Liver (tissue), 9 donors: Measurements from ENCODE around the gene CTNNBL1. TPM values are rescaled to one million over a fixed set of nuclear protein-coding genes. Genes with fewer than 3 reads are reported as not detected.
A peak's percentile ranks its signal among the peaks of the same experiment; 100 is the strongest.

Source experiments
- DNase-seq: peaks from one replicate; pipeline ENCODE4 v3.0.0-alpha.2; 2017; ENCODE audit warnings: low spot score
- H3K27ac ChIP-seq, 2 donors: one replicate each; pipeline ENCODE4 v1.7.0; 2013; ENCODE audit warnings: inconsistent platforms in 2 of 2, low read length in 2 of 2, control low read depth in 1 of 2, low read depth in 1 of 2, mild to moderate bottlenecking in 1 of 2
- H3K27me3 ChIP-seq, 4 donors: one replicate each; pipeline versions ENCODE4 v1.6.1 to v1.7.0; 2013; ENCODE audit warnings: low read length in 3 of 4, inconsistent platforms in 1 of 4, mild to moderate bottlenecking in 1 of 4, moderate library complexity in 1 of 4; ENCODE audit not compliant: control insufficient read depth in 4 of 4, insufficient read depth in 4 of 4
- H3K36me3 ChIP-seq, 4 donors: one replicate each; pipeline versions ENCODE4 v1.6.1 to v1.7.0; 2013; ENCODE audit warnings: low read length in 3 of 4, mild to moderate bottlenecking in 3 of 4, low read depth in 1 of 4, moderate library complexity in 1 of 4; ENCODE audit not compliant: control insufficient read depth in 4 of 4, insufficient read depth in 3 of 4
- H3K4me1 ChIP-seq, 4 donors: one replicate each; pipeline versions ENCODE4 v1.6.1 to v1.7.0; 2013; ENCODE audit warnings: low read length in 3 of 4, mild to moderate bottlenecking in 3 of 4, moderate library complexity in 1 of 4; ENCODE audit not compliant: control insufficient read depth in 4 of 4, insufficient read depth in 4 of 4
- H3K4me3 ChIP-seq, 3 donors: one replicate each; pipeline versions ENCODE4 v1.6.1 to v1.7.0; 2013; ENCODE audit warnings: low read length in 3 of 3, control low read depth in 1 of 3, low read depth in 1 of 3, mild to moderate bottlenecking in 1 of 3
- H3K9ac ChIP-seq, 2 donors: one replicate each; pipeline ENCODE4 v1.7.0; 2013; ENCODE audit warnings: low read length in 2 of 2, mild to moderate bottlenecking in 2 of 2, moderate library complexity in 2 of 2, control low read depth in 1 of 2, low read depth in 1 of 2
- H3K9me3 ChIP-seq, 4 donors: one replicate each; pipeline versions ENCODE4 v1.6.1 to v1.7.0; 2013; ENCODE audit warnings: low read length in 3 of 4; ENCODE audit not compliant: control insufficient read depth in 4 of 4
- ATF3 ChIP-seq: IDR thresholded peaks from 2 replicates; pipeline ENCODE4 v1.6.1; 2016; ENCODE audit warnings: antibody characterized with exemption
- EGR1 ChIP-seq, 2 donors: IDR thresholded peaks; 2 replicates each; pipeline ENCODE4 v1.6.1; 2016 to 2018; ENCODE audit warnings: antibody characterized with exemption in 2 of 2, low read depth in 2 of 2
- FOXA1 ChIP-seq: IDR thresholded peaks from 2 replicates; pipeline ENCODE4 v1.6.1; 2016; ENCODE audit warnings: antibody characterized with exemption
- FOXA2 ChIP-seq: IDR thresholded peaks from 2 replicates; pipeline ENCODE4 v1.6.1; 2016; ENCODE audit warnings: antibody characterized with exemption
- GABPA ChIP-seq, 2 donors: IDR thresholded peaks in 1 of 2; conservative IDR thresholded peaks in 1 of 2; 2 replicates each; pipeline ENCODE4 v1.6.1; 2016; ENCODE audit warnings: antibody characterized with exemption in 2 of 2, mild to moderate bottlenecking in 1 of 2, moderate library complexity in 1 of 2
- HNF4A ChIP-seq, 2 donors: conservative IDR thresholded peaks; 2 replicates each; pipeline ENCODE4 v1.6.1; 2016; ENCODE audit warnings: antibody characterized with exemption in 2 of 2, mild to moderate bottlenecking in 2 of 2
- HNF4G ChIP-seq: IDR thresholded peaks from 2 replicates; pipeline ENCODE4 v1.6.1; 2016; ENCODE audit warnings: antibody characterized with exemption
- JUND ChIP-seq, 2 donors: IDR thresholded peaks; 2 replicates each; pipeline ENCODE4 v1.6.1; 2016; ENCODE audit warnings: antibody characterized with exemption in 2 of 2
- NR2F2 ChIP-seq: IDR thresholded peaks from 2 replicates; pipeline ENCODE4 v1.6.1; 2016; ENCODE audit warnings: antibody characterized with exemption
- RAD21 ChIP-seq, 2 donors: IDR thresholded peaks; 2 replicates each; pipeline ENCODE4 v1.6.1; 2016; ENCODE audit warnings: antibody characterized with exemption in 2 of 2, mild to moderate bottlenecking in 2 of 2
- RXRA ChIP-seq, 2 donors: IDR thresholded peaks; 2 replicates each; pipeline ENCODE4 v1.6.1; 2017 to 2018; ENCODE audit warnings: antibody characterized with exemption in 2 of 2, mild to moderate bottlenecking in 1 of 2
- SP1 ChIP-seq: IDR thresholded peaks from 2 replicates; pipeline ENCODE4 v1.6.1; 2018; ENCODE audit warnings: antibody characterized with exemption, mild to moderate bottlenecking
- TAF1 ChIP-seq: conservative IDR thresholded peaks from 2 replicates; pipeline ENCODE4 v1.6.1; 2016; ENCODE audit warnings: antibody characterized with exemption, mild to moderate bottlenecking
- YY1 ChIP-seq: IDR thresholded peaks from 2 replicates; pipeline ENCODE4 v1.6.1; 2016; ENCODE audit warnings: antibody characterized with exemption, mild to moderate bottlenecking
- WGBS: extraction: QIAGEN DNeasy Blood & Tissue Kit; methylation state at CpG from one replicate; pipeline ENCODE4 v1.1.7; 2013; 5-methylcytosine and 5-hydroxymethylcytosine counted together
- polyA plus RNA-seq, 2 donors: library from polyadenylated mRNA; stranded (reverse) in 1 of 2; unstranded in 1 of 2; fragments of 200-250 nt in 1 of 2; fragments of >200 nt in 1 of 2; fragmentation: Nextera tagmentation in 1 of 2; extraction: Ambion mirVana in 1 of 2; gene quantifications; one replicate each; pipeline versions ENCODE4 v1.2.1 to v1.2.3, GENCODE V29; 2013 to 2015
- total RNA-seq, 2 donors: library from RNA; depleted of rRNA; stranded (reverse); fragments of >200 nt; gene quantifications; one replicate each; pipeline ENCODE4 v1.2.3, GENCODE V29; 2014
- TF ChIP-seq, protein P1 (sequence below): IDR thresholded peaks from 2 replicates; pipeline ENCODE4 v1.6.1; 2016; ENCODE audit warnings: antibody characterized with exemption, mild to moderate bottlenecking
- TF ChIP-seq, protein P2 (sequence below): IDR thresholded peaks from 2 replicates; pipeline ENCODE4 v1.6.1; 2016; ENCODE audit warnings: antibody characterized with exemption
- TF ChIP-seq, protein P3 (sequence below): fragments of 150-350 bp; IDR thresholded peaks from 2 replicates; pipeline ENCODE4 v1.5.1; 2017; ENCODE audit warnings: improper control_type of control experiment, low read depth, low read length; ENCODE audit not compliant: missing input control
- donor health status: healthy.
- donor health status: healthy.
- donor health status: healthy.
- donor health status: healthy.
- donor health status: healthy.

The CTNNBL1 gene
- total and polyA plus RNA-seq, 4 donors: 18.3 to 25.4 (median 20.3) TPM

- Histone ChIP-seq H3K27ac (no peak overlapping the region), H3K27me3 (no peaks in the 10 kb centered on the region), H3K4me1 (peaks cover 0 to 4% (median under 1%) of the 10 kb centered on the region in 4 donors), H3K36me3 (peaks cover 0 to 34% (median 23%) of the 10 kb centered on the region in 4 donors), H3K9me3 (no peaks in the 10 kb centered on the region), H3K4me3 (no peak overlapping the region), H3K9ac (no peak overlapping the region)
- no peak for DNase-seq
- TF ChIP-seq, protein P1, sequence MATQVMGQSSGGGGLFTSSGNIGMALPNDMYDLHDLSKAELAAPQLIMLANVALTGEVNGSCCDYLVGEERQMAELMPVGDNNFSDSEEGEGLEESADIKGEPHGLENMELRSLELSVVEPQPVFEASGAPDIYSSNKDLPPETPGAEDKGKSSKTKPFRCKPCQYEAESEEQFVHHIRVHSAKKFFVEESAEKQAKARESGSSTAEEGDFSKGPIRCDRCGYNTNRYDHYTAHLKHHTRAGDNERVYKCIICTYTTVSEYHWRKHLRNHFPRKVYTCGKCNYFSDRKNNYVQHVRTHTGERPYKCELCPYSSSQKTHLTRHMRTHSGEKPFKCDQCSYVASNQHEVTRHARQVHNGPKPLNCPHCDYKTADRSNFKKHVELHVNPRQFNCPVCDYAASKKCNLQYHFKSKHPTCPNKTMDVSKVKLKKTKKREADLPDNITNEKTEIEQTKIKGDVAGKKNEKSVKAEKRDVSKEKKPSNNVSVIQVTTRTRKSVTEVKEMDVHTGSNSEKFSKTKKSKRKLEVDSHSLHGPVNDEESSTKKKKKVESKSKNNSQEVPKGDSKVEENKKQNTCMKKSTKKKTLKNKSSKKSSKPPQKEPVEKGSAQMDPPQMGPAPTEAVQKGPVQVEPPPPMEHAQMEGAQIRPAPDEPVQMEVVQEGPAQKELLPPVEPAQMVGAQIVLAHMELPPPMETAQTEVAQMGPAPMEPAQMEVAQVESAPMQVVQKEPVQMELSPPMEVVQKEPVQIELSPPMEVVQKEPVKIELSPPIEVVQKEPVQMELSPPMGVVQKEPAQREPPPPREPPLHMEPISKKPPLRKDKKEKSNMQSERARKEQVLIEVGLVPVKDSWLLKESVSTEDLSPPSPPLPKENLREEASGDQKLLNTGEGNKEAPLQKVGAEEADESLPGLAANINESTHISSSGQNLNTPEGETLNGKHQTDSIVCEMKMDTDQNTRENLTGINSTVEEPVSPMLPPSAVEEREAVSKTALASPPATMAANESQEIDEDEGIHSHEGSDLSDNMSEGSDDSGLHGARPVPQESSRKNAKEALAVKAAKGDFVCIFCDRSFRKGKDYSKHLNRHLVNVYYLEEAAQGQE: no peak
- TF ChIP-seq JUND (IDR thresholded peaks at IDR 0.05): no peak
- no peak for TF ChIP-seq ATF3
- TF ChIP-seq HNF4G: no peak
- TF ChIP-seq HNF4A (conservative IDR thresholded peaks at IDR 0.05): no peak
- no peak for TF ChIP-seq EGR1 (IDR thresholded peaks at IDR 0.05; ENCODE audit: low read depth in 2 of 2)
- TF ChIP-seq, protein P2, sequence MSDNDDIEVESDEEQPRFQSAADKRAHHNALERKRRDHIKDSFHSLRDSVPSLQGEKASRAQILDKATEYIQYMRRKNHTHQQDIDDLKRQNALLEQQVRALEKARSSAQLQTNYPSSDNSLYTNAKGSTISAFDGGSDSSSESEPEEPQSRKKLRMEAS: no peak
- no peak for TF ChIP-seq NR2F2
- TF ChIP-seq SP1: no peak
- WGBS: 92% methylated on average over 6 of the region's 6 CpGs
These were observed 148.1 kb downstream of the CTNNBL1 start for GRCh38 chr20:37841971-37842370.

- Histone ChIP-seq H3K9ac (no peak overlapping the region), H3K4me1 (peaks cover 0 to 4% (median under 1%) of the 10 kb centered on the region in 4 donors), H3K36me3 (peaks cover 4 to 54% (median 27%) of the 10 kb centered on the region in 4 donors), H3K27me3 (no peaks in the 10 kb centered on the region), H3K4me3 (no peak overlapping the region), H3K27ac (no peak overlapping the region), H3K9me3 (no peaks in the 10 kb centered on the region)
- 60% methylated on average over 10 of the region's 10 CpGs for WGBS
- no peak for TF ChIP-seq EGR1 (IDR thresholded peaks at IDR 0.05; ENCODE audit: low read depth in 2 of 2)
- TF ChIP-seq HNF4G: no peak
- TF ChIP-seq, protein P3, sequence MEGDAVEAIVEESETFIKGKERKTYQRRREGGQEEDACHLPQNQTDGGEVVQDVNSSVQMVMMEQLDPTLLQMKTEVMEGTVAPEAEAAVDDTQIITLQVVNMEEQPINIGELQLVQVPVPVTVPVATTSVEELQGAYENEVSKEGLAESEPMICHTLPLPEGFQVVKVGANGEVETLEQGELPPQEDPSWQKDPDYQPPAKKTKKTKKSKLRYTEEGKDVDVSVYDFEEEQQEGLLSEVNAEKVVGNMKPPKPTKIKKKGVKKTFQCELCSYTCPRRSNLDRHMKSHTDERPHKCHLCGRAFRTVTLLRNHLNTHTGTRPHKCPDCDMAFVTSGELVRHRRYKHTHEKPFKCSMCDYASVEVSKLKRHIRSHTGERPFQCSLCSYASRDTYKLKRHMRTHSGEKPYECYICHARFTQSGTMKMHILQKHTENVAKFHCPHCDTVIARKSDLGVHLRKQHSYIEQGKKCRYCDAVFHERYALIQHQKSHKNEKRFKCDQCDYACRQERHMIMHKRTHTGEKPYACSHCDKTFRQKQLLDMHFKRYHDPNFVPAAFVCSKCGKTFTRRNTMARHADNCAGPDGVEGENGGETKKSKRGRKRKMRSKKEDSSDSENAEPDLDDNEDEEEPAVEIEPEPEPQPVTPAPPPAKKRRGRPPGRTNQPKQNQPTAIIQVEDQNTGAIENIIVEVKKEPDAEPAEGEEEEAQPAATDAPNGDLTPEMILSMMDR: no peak
- TF ChIP-seq, protein P2: no peak
- no peak for TF ChIP-seq SP1
- TF ChIP-seq GABPA (IDR thresholded peaks at IDR 0.05 in 1 of 2, conservative IDR thresholded peaks at IDR 0.05 in 1 of 2): no peak
- TF ChIP-seq RXRA (IDR thresholded peaks at IDR 0.05): no peak
- no peak for TF ChIP-seq HNF4A (conservative IDR thresholded peaks at IDR 0.05)
- TF ChIP-seq FOXA2: no peak
- no peak for TF ChIP-seq RAD21 (IDR thresholded peaks at IDR 0.05)
- TF ChIP-seq, protein P1: no peak
- TF ChIP-seq FOXA1: no peak
- no peak for TF ChIP-seq TAF1
- no peak for TF ChIP-seq ATF3
- TF ChIP-seq JUND (IDR thresholded peaks at IDR 0.05): no peak
- no peak for TF ChIP-seq YY1
- DNase-seq: peak; percentile 43
These were observed 151.4 kb downstream of the CTNNBL1 start for GRCh38 chr20:37845241-37845681.
